OCI-M2 (cell line): ENCODE results near the gene PKD1.
"Not testable (repeated sequence)": the region's sequence is repeated elsewhere in the genome, so short reads cannot be mapped to it uniquely, and the experiment has no call there.

Source experiments
- DNase-seq: peaks from one replicate; lab custom pipeline; 2025; ENCODE audit not compliant: unreplicated experiment; lab: John Stamatoyannopoulos, UW

PKD1 gene

GRCh38 chr16:2135770-2136490 is at the start of gene PKD1:
Gene PKD1, minus strand, starts transcription at chr16:2135898. Its CDS starts 209 bp downstream, at chr16:2135689.
- not testable (repeated sequence) for DNase-seq

DNA sequence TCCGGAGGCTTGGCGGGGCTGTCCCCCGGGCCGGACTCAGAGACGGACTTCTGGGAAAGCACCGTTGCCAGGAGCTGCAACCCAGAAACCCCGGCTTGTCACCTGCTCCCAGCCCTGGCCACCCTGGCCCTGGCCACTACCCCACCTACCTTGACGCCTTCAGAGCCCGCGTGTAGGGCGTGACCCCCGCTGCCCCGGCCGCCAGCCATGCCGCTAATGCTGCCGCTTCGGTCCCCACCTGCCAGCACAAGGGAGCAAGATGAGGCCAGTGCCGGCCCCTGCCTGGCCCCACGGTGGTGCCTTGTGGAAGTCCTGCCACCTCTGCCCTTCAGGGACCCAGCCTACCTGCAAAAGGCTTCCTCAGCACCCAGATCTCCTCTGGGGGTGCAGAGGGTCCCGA is 49.3 kb upstream of the PKD1 start:
- no peak for DNase-seq

- DNase-seq, result no peak
These were observed 48.6 kb upstream of the PKD1 start for GRCh38 chr16:2184346-2184745.

DNA sequence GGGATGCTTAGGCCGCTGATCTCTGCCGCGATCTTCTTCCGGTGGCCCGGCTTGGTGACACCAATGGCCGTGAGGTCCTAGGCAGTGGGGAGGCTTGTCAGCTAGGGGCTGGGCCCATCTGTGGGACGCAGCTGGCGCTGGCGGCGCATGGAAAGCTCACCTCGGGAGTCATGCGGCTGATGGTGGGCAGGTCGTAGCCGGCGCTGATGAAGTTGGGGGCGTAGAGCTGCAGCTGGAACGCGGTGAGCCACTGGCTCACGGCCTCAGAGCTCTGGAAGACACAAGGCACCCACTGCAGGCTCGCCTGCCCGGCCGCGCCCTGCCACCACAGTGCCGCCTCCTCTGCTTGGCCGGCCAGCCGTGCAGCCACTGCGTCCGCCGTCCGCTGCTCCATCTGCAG is 48.0 kb upstream of the PKD1 start:
- DNase-seq, result no peak

DNA sequence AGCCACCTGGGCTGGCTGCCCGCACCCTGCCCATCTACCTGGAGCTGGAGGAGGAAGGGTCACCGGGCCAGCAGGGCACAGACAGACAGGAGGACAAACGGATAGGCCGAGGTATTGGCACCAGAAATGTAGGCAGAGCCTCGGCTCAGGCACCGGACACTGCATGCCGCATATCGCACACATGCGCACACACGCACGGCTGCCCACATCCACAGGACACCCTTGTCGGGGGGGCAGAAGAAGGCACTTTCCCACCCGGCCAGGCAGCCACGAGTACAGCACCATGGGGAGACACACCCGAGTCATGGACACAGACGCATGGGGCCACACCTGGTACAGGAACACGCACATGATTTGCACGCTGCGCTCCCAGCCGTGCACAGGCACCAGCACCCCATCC is 46.3 kb upstream of the PKD1 start:
- no peak for DNase-seq

- DNase-seq, result no peak
These were observed 45.5 kb upstream of the PKD1 start for GRCh38 chr16:2180962-2181923.

DNA sequence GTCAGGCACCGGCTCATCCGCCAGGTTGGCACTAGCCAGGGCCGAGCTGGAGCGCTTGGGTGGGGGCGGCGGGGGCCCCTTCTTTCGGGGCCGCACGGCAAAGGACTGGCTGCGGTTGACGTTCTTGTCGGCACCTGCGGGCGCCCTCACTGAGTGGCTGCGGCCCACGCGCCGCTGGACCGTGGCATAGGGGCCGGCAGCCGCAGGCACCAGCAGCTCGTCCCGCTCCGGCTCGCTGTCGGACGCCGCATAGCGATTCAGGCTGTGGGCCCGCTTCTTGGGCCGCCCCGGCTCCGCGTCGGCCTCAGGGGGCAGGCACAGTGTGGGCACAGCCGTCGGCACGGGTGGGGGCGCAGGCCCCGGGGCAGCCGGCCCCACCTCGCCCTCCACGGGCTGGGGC is 44.8 kb upstream of the PKD1 start:
- no peak for DNase-seq

DNA sequence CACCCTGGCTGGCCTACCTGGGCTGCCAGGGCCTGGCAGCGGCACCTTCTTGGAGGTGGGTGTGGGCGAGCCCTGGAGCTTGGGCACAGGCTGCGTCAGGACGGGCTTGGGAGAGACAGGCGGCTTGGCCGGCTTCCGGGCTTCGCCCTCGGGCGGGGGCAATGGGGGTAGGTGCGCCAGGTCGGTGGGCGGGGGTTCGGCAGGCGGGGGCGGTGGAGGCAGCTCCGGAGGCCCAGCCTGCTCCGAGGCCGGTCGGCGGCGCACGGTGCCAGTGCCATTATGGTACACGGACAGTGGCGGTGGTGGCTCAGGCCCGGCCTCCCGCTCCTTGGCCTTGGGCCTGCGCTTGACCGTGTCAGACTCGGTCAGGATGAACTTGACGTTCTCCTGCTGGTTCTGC is 43.9 kb upstream of the PKD1 start:
- no peak for DNase-seq

GRCh38 chr16:2179107-2179501 is 43.4 kb upstream of the PKD1 start:
- DNase-seq, result no peak

- no peak for DNase-seq
These were observed 42.8 kb upstream of the PKD1 start for GRCh38 chr16:2178321-2179106.

- DNase-seq, result no peak
These were observed 41.9 kb upstream of the PKD1 start for GRCh38 chr16:2177561-2177960.

- DNase-seq, result no peak
These were observed 41.4 kb upstream of the PKD1 start for GRCh38 chr16:2177101-2177500.

DNA sequence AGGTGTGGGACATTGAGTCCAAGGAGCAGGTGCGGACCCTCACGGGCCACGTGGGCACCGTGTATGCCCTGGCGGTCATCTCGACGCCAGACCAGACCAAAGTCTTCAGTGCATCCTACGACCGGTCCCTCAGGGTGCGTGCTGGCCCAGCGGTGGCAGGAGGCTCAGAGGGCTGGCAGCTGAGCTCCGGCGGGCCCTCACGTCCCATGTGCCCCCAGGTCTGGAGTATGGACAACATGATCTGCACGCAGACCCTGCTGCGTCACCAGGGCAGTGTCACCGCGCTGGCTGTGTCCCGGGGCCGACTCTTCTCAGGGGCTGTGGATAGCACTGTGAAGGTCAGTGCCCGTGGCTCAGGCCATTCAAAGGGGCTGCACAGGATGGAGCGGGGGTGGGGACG is 40.3 kb upstream of the PKD1 start:
- no peak for DNase-seq

- DNase-seq, result no peak
These were observed 39.8 kb upstream of the PKD1 start for GRCh38 chr16:2175454-2175853.

DNA sequence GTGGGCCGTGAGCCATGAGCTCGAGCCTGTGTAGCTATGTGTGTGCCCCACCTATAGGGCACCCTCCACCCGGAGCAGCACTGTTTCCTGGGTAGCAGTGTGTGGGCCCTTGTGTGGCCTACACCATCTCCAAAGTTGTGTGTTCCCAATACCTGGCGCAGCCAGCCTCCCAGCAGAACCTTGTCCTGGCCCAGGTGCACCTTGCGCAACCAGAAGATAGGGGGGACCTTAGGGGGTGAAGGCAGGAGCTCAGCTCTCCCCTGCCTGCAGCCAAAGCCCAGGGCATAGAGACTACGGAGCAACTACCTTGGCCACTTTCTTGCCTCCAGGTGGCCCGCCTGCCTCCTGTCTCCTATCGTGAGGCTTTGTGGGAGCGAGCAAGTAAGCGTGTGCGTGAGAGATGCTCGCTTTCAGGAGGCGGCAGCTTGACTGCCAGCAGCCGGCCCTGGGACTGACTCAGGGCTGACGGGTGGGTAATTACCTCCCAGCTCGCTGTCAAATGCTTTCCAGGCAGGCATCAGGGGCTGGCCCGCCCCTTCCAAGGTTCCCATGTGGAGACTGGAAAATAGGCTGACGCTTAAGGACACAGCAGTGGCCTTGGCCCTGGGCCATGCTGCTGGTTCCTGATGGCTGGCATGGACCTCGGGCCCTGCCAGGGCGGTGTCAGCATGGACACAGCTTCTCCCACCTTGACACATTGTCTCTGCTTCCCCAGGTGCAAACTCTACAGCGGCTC is 38.9 kb upstream of the PKD1 start:
- DNase-seq, result no peak

GRCh38 chr16:2173916-2174315 is 38.2 kb upstream of the PKD1 start:
- DNase-seq, result no peak

- DNase-seq, result no peak
These were observed 37.7 kb upstream of the PKD1 start for GRCh38 chr16:2173366-2173765.

GRCh38 chr16:2172688-2173335 is 37.1 kb upstream of the PKD1 start:
- DNase-seq, result no peak

- DNase-seq, result no peak
These were observed 36.0 kb upstream of the PKD1 start for GRCh38 chr16:2171601-2172178.
